ENCODE data around the gene ALOX15B. TPM values are rescaled to one million over a fixed set of nuclear protein-coding genes. Genes with fewer than 3 reads are reported as not detected.
A peak's percentile ranks its signal among the peaks of the same experiment; 100 is the strongest.

Gene ALOX15B
- total and polyA plus RNA-seq, 8 donors: 0.05 to 4.7 (median 0.25) TPM; not detected in 1

DNA sequence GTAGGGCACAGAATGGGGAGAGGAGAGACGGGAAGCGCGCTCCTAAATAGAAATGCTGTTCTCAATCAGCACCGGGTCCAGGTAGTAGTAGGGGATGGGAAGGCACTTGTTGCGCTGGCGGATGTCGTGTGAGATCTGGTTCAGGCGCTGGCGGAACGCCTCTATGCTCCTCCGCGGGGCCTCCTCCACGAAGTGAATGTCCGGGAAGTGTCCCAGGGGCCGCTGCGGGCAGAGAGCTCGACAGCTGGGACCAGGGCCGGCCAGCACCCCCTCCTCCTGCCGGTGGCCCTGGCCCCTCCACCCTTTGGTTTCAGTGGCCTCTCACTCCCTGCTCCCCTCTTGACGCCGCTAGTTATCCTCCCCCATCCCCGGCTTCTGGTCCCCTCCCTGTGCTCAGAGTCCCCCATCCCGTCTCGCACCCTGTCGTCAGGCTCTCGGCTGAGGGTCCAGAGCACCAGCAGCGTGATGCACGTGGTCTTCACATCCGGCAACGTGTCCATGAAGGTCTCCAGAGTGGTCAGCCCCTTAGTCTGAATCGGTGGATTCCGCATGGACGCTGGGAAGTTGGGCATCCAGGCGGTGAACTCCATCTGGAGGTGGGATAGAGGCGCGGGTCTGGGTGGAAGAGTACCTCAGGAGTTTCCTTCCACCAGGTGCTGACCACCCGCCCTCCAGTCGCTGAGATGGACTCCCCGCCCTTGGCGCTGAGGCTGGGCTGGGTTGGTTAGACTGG is 34.0 kb downstream of the ALOX15B start:
- intact Hi-C loops (cut with DNase I): no loop called here
- no peak overlapping the region for H3K27ac ChIP-seq
- H3K27me3 ChIP-seq: peaks cover 0 to 24% (median 10%) of the 10 kb centered on the region in 4 donors
- no peaks in the 10 kb centered on the region for H3K36me3 ChIP-seq
- ATAC-seq (peak in 3 of 4 donors; percentile 12 to 39 (median 29)), DNase-seq (peak in 1 of 6 donors; percentile 58), FAIRE-seq (no peak)
- H3K9me3 ChIP-seq: no peaks in the 10 kb centered on the region
- no peaks in the 10 kb centered on the region for H3K4me1 ChIP-seq
- H3K4me3 ChIP-seq: peak overlapping the region in 1 of 4 donors; percentile 7
- TF ChIP-seq, protein P1, sequence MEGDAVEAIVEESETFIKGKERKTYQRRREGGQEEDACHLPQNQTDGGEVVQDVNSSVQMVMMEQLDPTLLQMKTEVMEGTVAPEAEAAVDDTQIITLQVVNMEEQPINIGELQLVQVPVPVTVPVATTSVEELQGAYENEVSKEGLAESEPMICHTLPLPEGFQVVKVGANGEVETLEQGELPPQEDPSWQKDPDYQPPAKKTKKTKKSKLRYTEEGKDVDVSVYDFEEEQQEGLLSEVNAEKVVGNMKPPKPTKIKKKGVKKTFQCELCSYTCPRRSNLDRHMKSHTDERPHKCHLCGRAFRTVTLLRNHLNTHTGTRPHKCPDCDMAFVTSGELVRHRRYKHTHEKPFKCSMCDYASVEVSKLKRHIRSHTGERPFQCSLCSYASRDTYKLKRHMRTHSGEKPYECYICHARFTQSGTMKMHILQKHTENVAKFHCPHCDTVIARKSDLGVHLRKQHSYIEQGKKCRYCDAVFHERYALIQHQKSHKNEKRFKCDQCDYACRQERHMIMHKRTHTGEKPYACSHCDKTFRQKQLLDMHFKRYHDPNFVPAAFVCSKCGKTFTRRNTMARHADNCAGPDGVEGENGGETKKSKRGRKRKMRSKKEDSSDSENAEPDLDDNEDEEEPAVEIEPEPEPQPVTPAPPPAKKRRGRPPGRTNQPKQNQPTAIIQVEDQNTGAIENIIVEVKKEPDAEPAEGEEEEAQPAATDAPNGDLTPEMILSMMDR (IDR thresholded peaks at IDR 0.05): no peak
- WGBS, 2 donors: 6 to 7% methylated on average over 40 of the region's 40 CpGs

DNA sequence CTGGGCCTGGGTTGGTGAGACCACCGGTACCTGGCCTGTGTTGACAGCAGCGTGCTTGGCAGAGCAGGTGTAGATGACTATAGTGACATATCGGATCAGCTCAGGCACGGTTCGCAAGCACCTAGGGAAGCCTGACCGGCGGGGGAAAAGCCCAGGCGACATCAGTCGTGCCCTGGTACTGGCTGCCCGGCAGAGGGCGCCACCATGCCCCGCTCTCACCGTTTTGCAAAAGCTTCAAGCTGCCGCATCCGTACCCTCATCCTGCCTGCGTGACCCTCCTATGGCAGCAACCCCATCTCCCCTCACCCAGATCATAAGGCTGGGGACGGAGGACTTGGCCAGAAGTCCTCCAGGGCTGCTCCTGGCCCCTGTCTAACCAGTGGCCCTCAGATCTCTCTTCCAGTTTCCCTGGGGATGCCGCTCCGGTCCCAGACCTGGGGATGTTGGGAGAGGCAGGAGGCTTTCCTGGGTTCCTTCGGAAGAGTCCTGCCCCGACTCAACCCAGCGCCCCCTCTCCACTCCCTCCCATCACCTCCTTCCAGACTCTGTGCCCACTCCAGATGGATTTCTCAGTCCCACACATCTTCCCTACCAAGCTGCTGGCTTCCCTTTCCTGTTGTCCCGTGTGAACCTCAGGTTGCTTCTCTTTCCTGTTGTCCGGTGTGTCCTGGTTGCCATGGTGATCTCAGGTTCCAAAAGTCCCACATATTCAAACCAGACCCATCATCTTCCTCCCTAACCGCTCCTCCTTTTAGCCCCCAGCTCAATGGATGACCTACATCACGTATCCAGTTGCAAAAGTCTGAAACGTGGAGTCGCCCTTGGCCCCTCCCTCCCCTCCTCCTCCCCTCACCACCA is 35.0 kb downstream of the ALOX15B start:
- intact Hi-C loops (cut with DNase I): no loop called here
- H3K4me1 ChIP-seq: no peaks in the 10 kb centered on the region
- peaks cover 0 to 24% (median 10%) of the 10 kb centered on the region in 4 donors for H3K27me3 ChIP-seq
- DNase-seq: peak; percentile 62 to 94 (median 80)
- no peaks in the 10 kb centered on the region for H3K9me3 ChIP-seq
- peak; percentile 90 to 94 (median 90) for ATAC-seq
- H3K4me3 ChIP-seq: no peak overlapping the region
- no peak overlapping the region for H3K27ac ChIP-seq
- H3K36me3 ChIP-seq: no peaks in the 10 kb centered on the region
- no peak for FAIRE-seq
- TF ChIP-seq, protein P1 (IDR thresholded peaks at IDR 0.05): peak; percentile 87 to 91 (median 88)
- 4 to 5% methylated on average over 22 to 28 of the region's 28 CpGs for WGBS, 2 donors

DNA sequence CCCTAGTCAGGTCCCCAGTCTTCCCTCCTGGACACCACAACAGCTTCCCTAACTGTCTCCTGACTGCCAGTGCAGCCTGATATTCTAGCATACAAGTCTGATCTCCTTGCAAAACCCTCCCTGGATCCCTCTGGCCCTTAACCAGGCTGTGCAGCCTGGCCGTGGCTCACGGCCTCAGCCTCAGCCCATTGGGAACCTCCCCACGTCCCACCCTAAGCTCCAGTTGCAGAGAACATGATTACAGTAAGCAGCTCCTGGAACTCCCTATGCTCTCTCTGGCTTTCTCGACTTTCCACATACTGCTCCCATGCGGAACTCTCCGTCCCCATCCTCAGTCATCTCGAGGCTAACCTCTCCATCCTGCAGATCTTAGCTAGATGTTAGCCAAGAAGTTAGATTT is 35.7 kb downstream of the ALOX15B start:
- TF ChIP-seq, protein P1 (IDR thresholded peaks at IDR 0.05): no peak
- Histone ChIP-seq H3K4me1 (peaks cover 0 to 4% (median 0%) of the 10 kb centered on the region in 3 donors), H3K27ac (no peak overlapping the region), H3K27me3 (peaks cover 0 to 24% (median 10%) of the 10 kb centered on the region in 4 donors), H3K9me3 (no peaks in the 10 kb centered on the region), H3K4me3 (no peak overlapping the region), H3K36me3 (no peaks in the 10 kb centered on the region)
- DNase-seq (peak in 1 of 6 donors; percentile 41), ATAC-seq (no peak), FAIRE-seq (no peak)
- WGBS, 2 donors: 34 to 46% methylated on average over 7 of the region's 7 CpGs
- intact Hi-C loops (cut with DNase I): no loop called here

DNA sequence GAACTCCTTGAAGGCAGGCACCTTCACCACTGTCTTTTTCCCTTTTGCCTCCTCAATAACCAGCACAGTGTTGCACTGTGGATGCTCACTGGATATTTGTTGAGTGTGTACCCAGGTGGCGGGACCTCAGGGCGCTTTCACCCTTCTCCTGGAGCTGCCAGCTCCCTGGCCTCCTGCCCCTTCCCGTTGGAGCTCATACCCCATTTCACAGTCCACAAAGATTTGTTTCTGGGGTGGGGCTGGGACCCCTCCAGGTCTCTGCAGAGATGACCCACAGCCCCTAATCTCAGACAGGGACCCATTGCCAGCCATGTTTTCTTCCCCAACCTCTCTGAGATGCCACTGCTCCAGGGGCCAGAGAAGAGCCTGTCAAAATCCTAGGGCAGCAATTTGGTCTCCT is 36.2 kb downstream of the ALOX15B start:
- H3K9me3 ChIP-seq: no peaks in the 10 kb centered on the region
- ATAC-seq (no peak), FAIRE-seq (no peak), DNase-seq (no peak)
- no peak overlapping the region for H3K27ac ChIP-seq
- WGBS, 2 donors: 75 to 78% methylated on average over 3 of the region's 3 CpGs
- H3K4me1 ChIP-seq: peaks cover 0 to 4% (median 0%) of the 10 kb centered on the region in 3 donors
- peaks cover 0 to 24% (median 10%) of the 10 kb centered on the region in 4 donors for H3K27me3 ChIP-seq
- no peak overlapping the region for H3K4me3 ChIP-seq
- TF ChIP-seq, protein P1 (IDR thresholded peaks at IDR 0.05): no peak
- no peaks in the 10 kb centered on the region for H3K36me3 ChIP-seq
- intact Hi-C loops (cut with DNase I): no loop called here

Measured in pancreas (tissue), 10 donors.